NCI-H2196 treated with DMSO at 0.1 percent for 48 hours (cell line): Measurements from ENCODE around the gene DCTN1.
"Not testable (repeated sequence)": the region's sequence is repeated elsewhere in the genome, so short reads cannot be mapped to it uniquely, and the experiment has no call there.

Experiments
- DNase-seq: peaks from one replicate; lab custom pipeline; 2025; ENCODE audit not compliant: unreplicated experiment; lab: John Stamatoyannopoulos, UW

The DCTN1 gene

DNA sequence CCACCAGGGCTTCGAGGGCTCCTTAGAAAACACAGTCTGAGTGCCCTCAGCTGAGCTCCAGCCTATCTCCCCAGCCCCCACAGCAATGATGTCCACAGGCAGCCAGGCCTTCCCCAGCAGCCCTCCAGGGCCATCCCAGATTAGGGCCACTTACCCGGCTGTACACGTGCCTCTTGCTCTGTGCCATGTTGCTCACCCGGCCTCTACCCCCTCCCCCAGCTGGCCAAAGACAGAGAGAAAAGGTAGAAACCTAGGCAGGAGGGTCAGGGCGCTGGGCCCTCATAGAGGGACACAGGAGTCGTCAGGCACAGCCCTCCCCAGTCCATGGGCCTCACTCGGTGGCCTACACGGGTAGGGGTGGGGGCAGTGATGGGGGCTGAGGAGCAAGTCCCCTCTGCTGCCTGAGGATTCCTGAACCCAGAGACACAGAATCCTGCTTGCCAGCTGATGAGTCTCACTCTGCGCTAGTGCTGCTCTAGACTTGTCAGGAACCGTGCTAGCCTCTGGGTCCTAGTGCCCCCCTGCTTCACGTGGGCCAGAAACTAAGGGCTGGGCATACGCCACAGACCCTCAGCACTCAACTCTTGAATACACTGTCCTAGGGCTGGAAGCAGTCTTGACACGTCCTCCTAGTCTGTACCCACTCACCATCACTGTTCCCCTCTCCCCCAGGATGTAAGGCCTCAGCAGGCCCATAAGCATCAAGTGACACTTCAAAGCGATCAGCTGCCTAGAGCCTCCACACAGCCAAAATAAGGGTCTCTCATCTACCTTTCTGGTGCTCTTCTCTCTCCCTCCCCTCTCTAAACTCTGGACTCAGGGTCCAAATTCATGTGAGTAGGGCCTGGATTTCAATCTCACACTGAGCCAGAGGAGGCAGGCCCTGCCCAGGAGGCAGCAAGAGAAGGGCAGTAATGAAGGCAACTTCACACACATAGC, at the start of gene DCTN1:
TSS of gene DCTN1 (minus strand) at position 461 of the 939 bp plus-strand sequence. CDS start at position 187, 274 bp downstream.
- no peak for DNase-seq

GRCh38 chr2:74428675-74429074, 48.6 kb upstream of the DCTN1 start:
- DNase-seq: no peak

- no peak for DNase-seq
These were observed 47.4 kb upstream of the DCTN1 start for GRCh38 chr2:74427551-74427950.

DNA sequence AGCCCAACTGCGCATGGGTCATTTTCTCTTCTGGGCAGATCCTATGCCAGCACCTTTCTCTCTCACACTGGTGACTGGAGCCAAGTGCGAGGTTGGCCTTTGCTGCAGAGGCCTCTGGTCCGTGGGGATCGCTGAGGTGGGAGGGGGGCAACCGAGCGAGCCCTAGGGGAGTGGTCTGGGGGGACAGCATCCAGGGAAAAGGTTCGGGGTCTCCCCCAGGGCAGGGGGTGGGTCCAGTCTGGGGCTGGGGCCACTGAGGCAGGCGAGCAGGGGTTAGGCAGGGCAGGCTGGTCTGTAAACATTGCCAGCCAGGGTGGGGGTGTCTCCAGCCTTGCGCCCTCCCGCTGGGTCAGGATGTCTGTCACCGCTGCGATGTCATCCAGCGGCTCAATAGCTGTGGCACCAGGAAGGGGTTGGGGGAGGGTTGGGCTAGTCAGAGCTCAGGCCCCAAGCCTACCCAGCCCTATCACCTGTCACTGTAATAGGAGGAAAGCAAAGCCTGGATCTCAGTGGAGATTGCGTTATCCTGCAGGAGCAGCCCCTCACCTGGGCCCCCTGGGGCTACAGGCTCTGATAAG, 46.2 kb upstream of the DCTN1 start:
- DNase-seq: no peak

- DNase-seq: no peak
These were observed 45.4 kb upstream of the DCTN1 start for GRCh38 chr2:74425523-74425922.

- no peak for DNase-seq
These were observed 44.9 kb upstream of the DCTN1 start for GRCh38 chr2:74424995-74425406.

- no peak for DNase-seq
These were observed 44.3 kb upstream of the DCTN1 start for GRCh38 chr2:74424139-74424992.

- no peak for DNase-seq
These were observed 43.4 kb upstream of the DCTN1 start for GRCh38 chr2:74423231-74424095.

- peak; percentile 65 for DNase-seq
These were observed 41.2 kb upstream of the DCTN1 start, which contains the start of the genes C2orf81 and WDR54 for GRCh38 chr2:74421221-74421870. C2orf81 (minus strand) TSS chr2:74421619; CDS start chr2:74421560, 59 bp downstream. WDR54 (plus strand) TSS chr2:74421730; CDS start chr2:74422154, 424 bp downstream.

- DNase-seq: not testable (repeated sequence)
These were observed 40.5 kb upstream of the DCTN1 start for GRCh38 chr2:74420443-74421103.

- no peak for DNase-seq
These were observed 39.9 kb upstream of the DCTN1 start for GRCh38 chr2:74420006-74420405.

- no peak for DNase-seq
These were observed 39.2 kb upstream of the DCTN1 start for GRCh38 chr2:74419345-74419744.

GRCh38 chr2:74418312-74418711, 38.2 kb upstream of the DCTN1 start:
- no peak for DNase-seq

DNA sequence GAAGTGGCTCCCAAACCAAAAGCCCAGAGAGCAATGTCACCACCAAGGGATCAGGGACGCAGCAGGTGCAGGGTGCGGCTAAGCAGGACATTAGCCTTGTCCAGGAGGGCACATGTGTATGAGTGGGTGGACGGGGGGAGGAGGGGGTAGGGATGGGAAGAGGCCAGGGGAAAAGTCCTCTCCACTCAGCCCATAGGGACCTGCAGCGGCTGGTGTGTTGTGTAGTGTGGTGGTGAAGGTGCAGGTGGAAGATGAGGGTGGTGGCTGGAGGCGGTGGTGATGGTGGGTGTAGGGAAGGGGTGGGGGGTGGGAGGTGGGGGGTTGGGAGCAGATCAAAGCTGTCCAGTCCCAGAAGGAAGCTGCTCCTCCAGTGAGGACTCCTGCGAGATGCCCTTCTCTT, 37.7 kb upstream of the DCTN1 start:
- no peak for DNase-seq

DNA sequence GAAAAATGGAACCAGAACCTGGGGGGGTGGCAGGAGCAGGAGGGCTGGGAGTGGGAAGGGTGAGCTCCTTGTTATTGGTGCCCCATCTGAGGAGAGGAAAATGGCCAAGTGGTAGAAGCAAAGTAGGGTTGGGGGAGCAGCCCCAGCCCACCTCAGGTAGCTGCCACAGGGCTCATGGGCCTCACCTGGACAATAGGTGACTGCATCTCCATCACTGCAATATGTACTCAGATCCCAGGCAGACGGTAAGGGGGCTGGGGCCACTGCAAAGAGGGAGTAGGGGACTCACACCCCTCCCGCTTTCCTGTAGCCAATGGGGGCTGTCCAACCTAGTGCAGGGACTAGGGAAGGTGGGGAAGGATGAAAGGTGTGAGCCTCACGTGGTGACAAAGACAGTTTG, 37.1 kb upstream of the DCTN1 start:
- no peak for DNase-seq

- no peak for DNase-seq
These were observed 36.7 kb upstream of the DCTN1 start for GRCh38 chr2:74416778-74417177.

- no peak for DNase-seq
These were observed 35.8 kb upstream of the DCTN1 start for GRCh38 chr2:74415762-74416395.

GRCh38 chr2:74414881-74415761, 35.0 kb upstream of the DCTN1 start:
- no peak for DNase-seq
